ENCODE results near the gene GALNTL6. TPM values are rescaled to one million over a fixed set of nuclear protein-coding genes. Genes with fewer than 3 reads are reported as not detected.

The GALNTL6 gene
- total RNA-seq, 4 donors from 2014 or later, result 0.30 to 1.3 (median 0.60) TPM

DNA sequence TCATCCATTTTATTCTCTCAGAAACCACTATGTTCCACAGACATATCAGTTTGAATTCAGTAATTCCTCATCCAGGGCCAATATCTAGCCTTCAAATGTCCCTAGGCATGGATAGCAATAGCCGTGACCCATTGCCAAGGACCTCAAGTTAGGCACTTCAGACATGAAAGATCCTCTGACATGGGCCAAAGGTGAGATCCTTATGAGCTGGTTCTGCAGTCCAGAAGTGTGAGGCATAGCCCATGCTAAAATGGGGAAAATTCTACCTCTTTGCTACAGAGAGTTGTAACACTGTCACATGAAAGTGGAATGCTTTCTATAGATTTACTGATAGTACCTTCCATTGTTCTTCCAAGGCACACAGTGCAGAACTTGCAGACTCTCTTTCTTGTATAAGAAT lies 1005.7 kb downstream of the GALNTL6 start:
- WGBS, 2 donors, result 93 to 95% methylated on average over 1 of the region's 1 CpG
- DNase-seq (ENCODE audit: low spot score in 2 of 2), result no peak
- TF ChIP-seq POLR2A (IDR thresholded peaks at IDR 0.05), result no peak
- TF ChIP-seq CTCF (IDR thresholded peaks at IDR 0.05), result no peak
- intact Hi-C loops (cut with DNase I; ENCODE audit: low total_unique reads), result no loop called here
- H3K4me3 ChIP-seq (ENCODE audit: low read depth, poor library complexity, severe bottlenecking), result no peak overlapping the region

GRCh38 chr4:172819353-172819752 lies 1006.1 kb downstream of the GALNTL6 start:
- H3K4me3 ChIP-seq (ENCODE audit: low read depth, poor library complexity, severe bottlenecking), result no peak overlapping the region
- TF ChIP-seq POLR2A (IDR thresholded peaks at IDR 0.05) (no peak), CTCF (IDR thresholded peaks at IDR 0.05) (no peak)
- DNase-seq (ENCODE audit: low spot score in 2 of 2), result no peak
- intact Hi-C loops (cut with DNase I; ENCODE audit: low total_unique reads), result no loop called here
- 21 to 34% methylated on average over 1 of the region's 1 CpG for WGBS, 2 donors

- TF ChIP-seq POLR2A (IDR thresholded peaks at IDR 0.05), result no peak
- no peak for TF ChIP-seq CTCF (IDR thresholded peaks at IDR 0.05)
- no peak overlapping the region for H3K4me3 ChIP-seq (ENCODE audit: low read depth, poor library complexity, severe bottlenecking)
- no peak for DNase-seq (ENCODE audit: low spot score in 2 of 2)
- whole genome bisulfite sequencing, 2 donors, result 92 to 95% methylated on average over 3 of the region's 3 CpGs
- intact Hi-C loops (cut with DNase I; ENCODE audit: low total_unique reads), result no loop called here
These were observed 1009.1 kb downstream of the GALNTL6 start for GRCh38 chr4:172822331-172822730.

DNA sequence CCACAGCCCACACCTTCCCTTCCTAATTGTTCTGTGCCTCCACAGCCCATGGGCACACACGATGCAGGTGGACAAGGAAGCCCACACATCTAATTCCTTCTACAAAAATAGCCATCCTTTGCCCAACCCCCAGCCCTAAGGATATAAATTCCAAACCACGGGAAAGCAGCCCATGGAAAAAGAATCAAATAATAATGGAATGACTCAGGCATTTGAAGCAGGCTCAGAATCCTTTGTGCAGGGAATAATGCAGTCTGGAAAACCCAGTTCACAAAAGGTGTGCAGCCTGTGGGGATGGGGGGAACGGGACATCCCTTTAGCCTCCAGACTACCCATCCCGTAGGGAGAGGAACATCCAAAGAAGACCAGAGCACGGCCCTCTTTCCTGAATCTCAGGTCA lies 1013.1 kb downstream of the GALNTL6 start:
- TF ChIP-seq POLR2A (IDR thresholded peaks at IDR 0.05), result no peak
- TF ChIP-seq CTCF (IDR thresholded peaks at IDR 0.05), result no peak
- H3K4me3 ChIP-seq (ENCODE audit: low read depth, poor library complexity, severe bottlenecking), result no peak overlapping the region
- intact Hi-C loops (cut with DNase I; ENCODE audit: low total_unique reads), result no loop called here
- WGBS, 2 donors, result 54 to 69% methylated on average over 5 of the region's 5 CpGs
- DNase-seq (ENCODE audit: low spot score in 2 of 2), result no peak

DNA sequence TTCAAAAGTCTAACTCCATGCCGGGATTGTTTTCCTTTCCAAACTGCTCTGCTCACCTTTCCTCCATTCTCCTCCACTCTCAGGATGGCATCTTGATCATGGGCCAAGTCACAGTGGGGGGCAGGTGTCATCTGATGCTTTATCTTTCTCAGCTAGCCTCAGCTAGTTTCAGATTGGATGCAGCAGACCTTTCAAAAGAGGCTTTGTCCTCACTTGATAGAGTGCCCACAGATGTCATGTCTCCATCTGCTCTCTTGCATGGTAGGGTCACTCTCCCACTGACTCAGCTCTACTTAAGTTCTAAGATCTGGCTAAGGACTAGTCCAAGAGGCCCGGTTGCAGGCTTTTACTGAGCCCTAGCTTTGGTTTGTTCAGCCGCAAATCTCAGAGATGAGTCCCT lies 1013.7 kb downstream of the GALNTL6 start:
- TF ChIP-seq POLR2A (IDR thresholded peaks at IDR 0.05) (no peak), CTCF (IDR thresholded peaks at IDR 0.05) (no peak)
- 89 to 93% methylated on average over 3 of the region's 3 CpGs for WGBS, 2 donors
- intact Hi-C loops (cut with DNase I; ENCODE audit: low total_unique reads), result no loop called here
- H3K4me3 ChIP-seq (ENCODE audit: low read depth, poor library complexity, severe bottlenecking), result no peak overlapping the region
- DNase-seq (ENCODE audit: low spot score in 2 of 2), result no peak

DNA sequence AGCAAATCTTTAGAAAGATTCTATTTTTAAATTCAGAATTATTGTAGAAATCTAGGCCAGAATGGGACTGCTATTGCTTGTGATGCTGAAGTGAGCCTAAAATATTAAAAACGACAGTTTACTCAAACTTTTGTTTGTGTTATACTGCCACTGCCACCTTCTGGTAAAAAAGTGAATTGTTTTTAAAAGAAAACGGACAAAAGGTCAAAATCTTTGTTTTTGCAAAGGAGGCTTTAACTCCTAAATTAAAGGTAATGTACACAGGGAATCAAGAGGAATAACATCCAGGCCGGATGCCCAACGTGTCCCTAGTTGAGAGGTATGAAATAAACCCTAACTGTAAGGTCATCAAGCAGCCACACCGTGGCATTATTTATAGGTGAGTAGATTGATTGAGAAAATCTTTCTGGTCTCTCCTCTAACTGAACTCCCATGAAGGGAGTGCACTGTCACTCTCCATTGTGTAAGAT lies 1017.1 kb downstream of the GALNTL6 start:
- no peak overlapping the region for H3K4me3 ChIP-seq (ENCODE audit: low read depth, poor library complexity, severe bottlenecking)
- 9 to 13% methylated on average over 5 of the region's 5 CpGs for WGBS, 2 donors
- no peak for DNase-seq (ENCODE audit: low spot score in 2 of 2)
- TF ChIP-seq POLR2A (IDR thresholded peaks at IDR 0.05) (no peak), CTCF (IDR thresholded peaks at IDR 0.05) (no peak)
- intact Hi-C loops (cut with DNase I; ENCODE audit: low total_unique reads), result no loop called here

Data from lower leg skin (tissue), 4 donors.